Transverse colon (tissue), 4 donors: ENCODE data around the gene RAB26. TPM values are rescaled to one million over a fixed set of nuclear protein-coding genes. Genes with fewer than 3 reads are reported as not detected.
"Not testable (repeated sequence)": the region's sequence is repeated elsewhere in the genome, so short reads cannot be mapped to it uniquely, and the experiment has no call there.

ENCODE experiments used
- DNase-seq: peaks from one replicate; pipeline ENCODE4 v3.0.0-alpha.2; 2019
- H3K27ac ChIP-seq, 4 donors: fragments of 200-600 bp; sonication (generic); 2 replicates each; pipeline ENCODE4 v1.5.1; 2016 to 2018; ENCODE audit warnings: inconsistent platforms in 4 of 4
- H3K27me3 ChIP-seq: fragments of 200-600 bp; sonication (generic); 2 replicates; pipeline ENCODE4 v1.5.1; 2017; ENCODE audit warnings: inconsistent platforms
- H3K36me3 ChIP-seq, 4 donors: fragments of 200-600 bp; sonication (generic); 2 replicates each; pipeline ENCODE4 v1.5.1; 2017 to 2019; ENCODE audit warnings: inconsistent platforms in 4 of 4
- H3K4me1 ChIP-seq, 4 donors: fragments of 200-600 bp; sonication (generic); 2 replicates each; pipeline ENCODE4 v1.5.1; 2017 to 2020; ENCODE audit warnings: inconsistent platforms in 4 of 4
- H3K4me3 ChIP-seq, 4 donors: fragments of 200-600 bp; sonication (generic); 1 replicate in 1 of 4; 2 replicates in 3 of 4; pipeline versions ENCODE4 v1.5.1 to v1.6.1; 2017 to 2019; ENCODE audit warnings: inconsistent platforms in 4 of 4
- H3K9me3 ChIP-seq, 2 donors: fragments of 200-600 bp; sonication (generic); 2 replicates each; pipeline ENCODE4 v1.5.1; 2017 to 2019; ENCODE audit warnings: inconsistent platforms in 2 of 2
- EP300 ChIP-seq: sonication (generic); formaldehyde crosslinking; IDR thresholded peaks from one replicate; pipeline ENCODE4 v1.6.1; 2017; ENCODE audit warnings: antibody characterized with exemption, low read depth
- POLR2A ChIP-seq: fragments of 450-650 bp; IDR thresholded peaks from one replicate; pipeline ENCODE4 v1.6.1; 2016; ENCODE audit warnings: antibody characterized with exemption, mild to moderate bottlenecking, moderate library complexity
- POLR2AphosphoS5 ChIP-seq, 3 donors: sonication (generic); formaldehyde crosslinking; IDR thresholded peaks; one replicate each; pipeline ENCODE4 v1.6.1; 2016; ENCODE audit warnings: antibody characterized with exemption in 3 of 3
- WGBS, 2 donors: methylation state at CpG; one replicate each; pipeline ENCODE4 v1.1.5; 2018; ENCODE audit warnings: low coverage in 1 of 2; 5-methylcytosine and 5-hydroxymethylcytosine counted together
- in situ Hi-C, 4 donors: fragments of 200-750 bp; cut with MboI; loops; one replicate each; pipeline versions ENCODE4 v1.15.0 to v1.15.1; 2017; ENCODE audit warnings: low sequenced_read_pairs in 3 of 4, low pct_ligation_motif_present in 1 of 4, low pct_unique_long_range_greater_than_20kb in 1 of 4
- intact Hi-C: fragments of 100-400 bp; cut with DNase I; formaldehyde crosslinking; loops from one replicate; pipeline ENCODE4 v1.15.1; 2023; ENCODE audit warnings: low total_unique reads
- total RNA-seq, 4 donors: library from RNA; depleted of rRNA; stranded (reverse); fragments of >200 nt; gene quantifications; one replicate each; pipeline ENCODE4 v1.1.0, GENCODE V29; 2016
- TF ChIP-seq, protein P1 (sequence below), 5 experiments: fragments of 200-600 bp in 3 of 5; fragments of 450-650 bp in 2 of 5; sonication (generic) in 3 of 5; IDR thresholded peaks; 1 replicate in 2 of 5; 2 replicates in 3 of 5; pipeline ENCODE4 v1.5.1; 2016 to 2017; ENCODE audit warnings: antibody characterized with exemption in 5 of 5, inconsistent platforms in 3 of 5, mild to moderate bottlenecking in 2 of 5, moderate library complexity in 1 of 5

The RAB26 gene
- total RNA-seq, 4 donors from 2014 or later = 8.3 to 28.4 (median 14.2) TPM

DNA sequence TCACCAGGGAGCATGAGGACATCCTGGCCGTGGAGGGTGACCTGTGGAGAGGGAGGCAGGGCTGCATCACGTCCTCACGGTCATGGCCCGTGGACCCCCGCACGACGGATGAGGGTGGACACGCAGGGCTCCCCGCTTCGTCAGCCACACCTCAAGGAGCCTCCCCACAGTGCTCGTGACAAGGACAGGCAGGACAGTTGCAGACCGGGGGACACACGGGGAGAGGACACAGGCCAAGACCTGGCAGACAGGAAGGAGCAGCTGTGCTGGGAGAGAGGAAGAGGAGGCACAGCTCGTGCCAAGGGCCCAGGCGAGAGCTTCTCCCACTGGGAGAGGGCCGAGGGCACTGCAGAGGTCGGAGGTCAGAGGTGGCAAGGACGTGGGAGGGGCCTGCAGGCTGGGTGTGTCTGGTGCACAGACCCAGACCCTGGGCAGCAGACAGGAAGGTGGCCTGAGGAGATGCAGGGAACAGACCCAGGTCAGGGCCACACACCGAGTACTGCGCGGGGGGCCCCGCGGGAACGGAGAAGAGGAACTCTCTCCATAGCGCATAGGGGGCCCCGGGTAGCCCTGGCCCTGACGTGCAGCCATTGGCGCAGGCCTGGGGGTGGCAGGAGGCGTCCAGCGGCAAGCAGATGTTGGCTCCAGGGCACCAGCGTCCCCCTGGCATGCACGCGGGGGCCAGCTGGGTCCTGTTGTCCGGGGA, 33.4 kb upstream of the RAB26 start:
- H3K27ac ChIP-seq, H3K9me3 ChIP-seq, H3K36me3 ChIP-seq, H3K27me3 ChIP-seq, intact Hi-C loops, DNase-seq, H3K4me3 ChIP-seq, in situ Hi-C loops: not testable (repeated sequence)
- peaks cover 4 to 15% (median 12%) of the 10 kb centered on the region in 4 donors for H3K4me1 ChIP-seq
- WGBS, 2 donors = 90% methylated on average over 33 of the region's 34 CpGs; no CpG with 5 or more reads in 1 of the 2 donors

DNA sequence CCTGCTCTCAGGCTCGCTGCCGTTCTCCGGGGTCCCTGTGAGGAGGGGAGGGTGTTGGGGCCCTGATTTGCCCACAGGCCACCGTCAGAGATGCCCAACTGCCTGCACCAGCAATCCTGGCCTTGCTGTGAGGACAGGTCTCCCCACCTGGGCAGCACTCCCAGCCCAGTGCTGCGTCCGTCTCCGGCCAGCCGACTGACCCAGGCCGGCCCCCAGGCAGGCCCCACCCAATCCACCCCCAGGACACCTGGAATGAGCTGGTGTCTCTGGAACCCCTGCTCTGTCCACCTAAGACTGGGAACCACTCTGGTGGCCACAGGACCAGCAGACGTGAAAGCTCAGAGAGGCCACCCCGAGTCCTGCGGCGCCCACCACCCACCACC, 32.8 kb upstream of the RAB26 start:
- Histone ChIP-seq H3K4me3 (no peak overlapping the region), H3K27me3 (no peaks in the 10 kb centered on the region), H3K27ac (no peak overlapping the region), H3K9me3 (no peaks in the 10 kb centered on the region), H3K36me3 (peaks cover 0 to 3% (median 0%) of the 10 kb centered on the region in 4 donors), H3K4me1 (peaks cover 4 to 19% (median 14%) of the 10 kb centered on the region in 4 donors)
- 89% methylated on average over 10 of the region's 13 CpGs; no CpG with 5 or more reads in 1 of the 2 donors for WGBS, 2 donors
- intact Hi-C loops = no loop called here
- no peak for DNase-seq
- in situ Hi-C loops = no loop called here
- TF ChIP-seq POLR2A = no peak
- no peak for TF ChIP-seq EP300
- TF ChIP-seq, protein P1, sequence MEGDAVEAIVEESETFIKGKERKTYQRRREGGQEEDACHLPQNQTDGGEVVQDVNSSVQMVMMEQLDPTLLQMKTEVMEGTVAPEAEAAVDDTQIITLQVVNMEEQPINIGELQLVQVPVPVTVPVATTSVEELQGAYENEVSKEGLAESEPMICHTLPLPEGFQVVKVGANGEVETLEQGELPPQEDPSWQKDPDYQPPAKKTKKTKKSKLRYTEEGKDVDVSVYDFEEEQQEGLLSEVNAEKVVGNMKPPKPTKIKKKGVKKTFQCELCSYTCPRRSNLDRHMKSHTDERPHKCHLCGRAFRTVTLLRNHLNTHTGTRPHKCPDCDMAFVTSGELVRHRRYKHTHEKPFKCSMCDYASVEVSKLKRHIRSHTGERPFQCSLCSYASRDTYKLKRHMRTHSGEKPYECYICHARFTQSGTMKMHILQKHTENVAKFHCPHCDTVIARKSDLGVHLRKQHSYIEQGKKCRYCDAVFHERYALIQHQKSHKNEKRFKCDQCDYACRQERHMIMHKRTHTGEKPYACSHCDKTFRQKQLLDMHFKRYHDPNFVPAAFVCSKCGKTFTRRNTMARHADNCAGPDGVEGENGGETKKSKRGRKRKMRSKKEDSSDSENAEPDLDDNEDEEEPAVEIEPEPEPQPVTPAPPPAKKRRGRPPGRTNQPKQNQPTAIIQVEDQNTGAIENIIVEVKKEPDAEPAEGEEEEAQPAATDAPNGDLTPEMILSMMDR (IDR thresholded peaks at IDR 0.05) = no peak
- TF ChIP-seq POLR2AphosphoS5 (IDR thresholded peaks at IDR 0.05) = no peak

DNA sequence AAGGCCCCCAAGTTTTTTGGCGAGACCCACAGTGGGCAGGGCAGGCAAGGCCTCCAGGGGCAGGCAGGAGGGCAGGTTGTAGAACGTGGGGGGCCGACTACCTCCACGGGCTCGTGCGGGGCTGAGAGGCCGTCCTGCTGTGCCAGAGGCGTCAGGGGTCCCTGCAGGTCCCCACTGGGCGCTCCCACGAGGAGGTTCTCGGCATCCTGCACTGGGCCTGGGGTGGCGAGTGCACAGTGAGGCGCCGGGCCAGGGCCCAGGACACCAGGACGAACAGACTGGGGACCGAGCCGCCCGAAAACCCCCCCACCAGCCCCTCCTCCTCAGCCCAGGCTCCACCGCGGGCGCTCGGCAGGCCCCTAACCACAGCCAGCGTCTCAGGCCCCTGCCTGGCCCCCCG, 32.0 kb upstream of the RAB26 start:
- H3K9me3 ChIP-seq, H3K4me3 ChIP-seq, intact Hi-C loops, H3K36me3 ChIP-seq, DNase-seq, in situ Hi-C loops, H3K27me3 ChIP-seq: not testable (repeated sequence)
- 89% methylated on average over 10 of the region's 24 CpGs; no CpG with 5 or more reads in 1 of the 2 donors for WGBS, 2 donors
- Histone ChIP-seq H3K27ac (peak overlapping the region; percentile 6 to 66 (median 22)), H3K4me1 (peaks cover 4 to 26% (median 15%) of the 10 kb centered on the region in 4 donors)

DNA sequence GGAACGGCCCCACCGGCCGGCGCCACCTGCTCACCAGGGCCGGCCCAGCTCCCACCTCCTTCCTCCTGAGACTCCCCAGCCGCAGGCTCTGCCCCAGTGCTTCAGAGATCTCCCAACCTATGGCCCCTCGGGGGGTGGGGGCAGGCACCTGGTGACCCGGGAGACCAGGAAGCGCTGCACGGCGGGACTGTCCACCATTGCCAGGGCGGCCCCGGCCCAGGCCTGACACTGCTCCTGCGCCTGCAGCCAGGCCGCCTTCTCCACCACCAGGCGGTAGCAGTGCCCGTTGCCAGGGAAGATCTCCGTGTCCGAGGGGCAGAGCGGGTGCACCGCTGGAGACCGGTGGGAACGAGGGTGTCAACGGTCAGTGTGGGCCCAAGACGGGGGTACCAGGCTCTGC, 31.1 kb upstream of the RAB26 start:
- H3K4me3 ChIP-seq, DNase-seq, H3K36me3 ChIP-seq, H3K27me3 ChIP-seq, intact Hi-C loops, in situ Hi-C loops, H3K9me3 ChIP-seq: not testable (repeated sequence)
- WGBS, 2 donors = 85% methylated on average over 10 of the region's 25 CpGs; no CpG with 5 or more reads in 1 of the 2 donors
- peak overlapping the region in 2 of 4 donors; percentile 30 to 66 for H3K27ac ChIP-seq
- H3K4me1 ChIP-seq = peaks cover 4 to 34% (median 16%) of the 10 kb centered on the region in 4 donors

DNA sequence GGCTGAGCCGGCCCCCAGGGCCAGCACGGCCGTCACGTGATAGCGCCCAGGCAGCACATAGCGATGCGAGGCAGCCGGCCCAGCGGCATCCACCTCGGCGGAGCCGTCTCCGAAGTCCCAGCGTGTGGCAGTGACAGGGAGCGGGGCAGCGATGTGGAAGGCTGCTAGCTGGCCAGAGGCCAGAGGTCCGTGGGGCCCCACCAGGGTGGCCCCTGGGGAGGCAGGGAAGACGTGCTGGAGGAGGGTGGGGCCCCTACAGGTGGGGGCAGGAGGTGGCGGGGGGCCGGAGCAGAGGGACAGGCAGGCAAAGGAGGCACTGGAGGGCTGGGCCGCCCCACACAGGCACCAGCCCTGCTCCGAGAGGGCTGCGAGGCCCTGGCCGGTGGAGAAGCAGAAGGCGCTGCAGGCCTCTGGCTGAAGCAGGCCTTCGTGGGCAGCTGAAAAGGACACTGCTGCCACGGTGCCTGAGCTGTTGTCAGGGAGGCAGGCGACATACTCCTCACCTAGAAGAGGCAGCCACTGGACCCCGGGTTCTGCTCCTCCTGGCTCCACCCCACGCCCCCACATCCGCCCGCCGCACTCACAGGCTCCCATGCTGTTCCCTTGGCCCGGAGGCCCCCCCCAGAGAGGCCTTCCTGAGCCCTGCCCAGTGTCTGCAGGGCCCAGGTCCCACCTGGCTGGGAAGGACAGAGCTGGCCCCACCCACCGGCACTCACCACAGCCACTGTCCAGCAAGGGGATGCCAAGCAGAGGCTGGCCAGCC, 30.3 kb upstream of the RAB26 start:
- H3K4me3 ChIP-seq = not testable (repeated sequence)
- H3K4me1 ChIP-seq = peaks cover 4 to 42% (median 23%) of the 10 kb centered on the region in 4 donors

DNA sequence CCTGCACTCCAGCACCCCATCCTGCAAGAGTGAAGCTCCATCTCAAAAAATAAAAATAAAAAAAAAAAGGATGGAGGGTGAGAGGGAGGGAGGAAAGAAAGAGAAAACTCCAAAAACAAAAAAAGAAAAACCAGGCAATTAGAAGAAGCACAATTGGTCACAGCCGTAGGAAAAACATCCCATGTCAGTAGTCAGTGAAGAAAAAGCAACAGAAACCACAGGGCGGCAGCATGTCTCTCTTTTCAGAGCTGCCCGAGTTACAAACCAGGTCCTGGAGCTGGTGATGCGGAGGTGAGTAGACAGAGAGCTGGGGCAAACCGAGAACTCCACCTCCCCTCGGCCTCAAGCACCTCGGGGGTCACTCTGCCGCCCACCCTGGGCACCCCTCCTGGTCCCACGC, 27.1 kb upstream of the RAB26 start:
- in situ Hi-C loops, H3K9me3 ChIP-seq, H3K36me3 ChIP-seq, intact Hi-C loops, H3K4me3 ChIP-seq, H3K27me3 ChIP-seq: not testable (repeated sequence)
- TF ChIP-seq, protein P1 (IDR thresholded peaks at IDR 0.05) = peak in 4 of 5 experiments; percentile 10 to 33 (median 20)
- peaks cover 19 to 68% (median 47%) of the 10 kb centered on the region in 4 donors for H3K4me1 ChIP-seq
- peak overlapping the region; percentile 92 to 98 (median 94) for H3K27ac ChIP-seq
- DNase-seq = peak; percentile 45
- 36 to 58% methylated on average over 2 to 6 of the region's 9 CpGs for WGBS, 2 donors

More for the DNA sequence above, 30.3 kb upstream of the RAB26 start:
- H3K9me3 ChIP-seq, intact Hi-C loops, in situ Hi-C loops, H3K36me3 ChIP-seq, H3K27me3 ChIP-seq, DNase-seq: not testable (repeated sequence)
- WGBS, 2 donors = 65% methylated on average over 4 of the region's 35 CpGs; no CpG with 5 or more reads in 1 of the 2 donors
- peak overlapping the region in 3 of 4 donors; percentile 9 to 60 (median 12) for H3K27ac ChIP-seq
